ENCODE data around the gene CMPK1. TPM values are rescaled to one million over a fixed set of nuclear protein-coding genes. Genes with fewer than 3 reads are reported as not detected.
"Not testable (repeated sequence)": the region's sequence is repeated elsewhere in the genome, so short reads cannot be mapped to it uniquely, and the experiment has no call there.

Gene CMPK1
- total RNA-seq, 1 experiment from 2014 or later: 119 TPM

DNA sequence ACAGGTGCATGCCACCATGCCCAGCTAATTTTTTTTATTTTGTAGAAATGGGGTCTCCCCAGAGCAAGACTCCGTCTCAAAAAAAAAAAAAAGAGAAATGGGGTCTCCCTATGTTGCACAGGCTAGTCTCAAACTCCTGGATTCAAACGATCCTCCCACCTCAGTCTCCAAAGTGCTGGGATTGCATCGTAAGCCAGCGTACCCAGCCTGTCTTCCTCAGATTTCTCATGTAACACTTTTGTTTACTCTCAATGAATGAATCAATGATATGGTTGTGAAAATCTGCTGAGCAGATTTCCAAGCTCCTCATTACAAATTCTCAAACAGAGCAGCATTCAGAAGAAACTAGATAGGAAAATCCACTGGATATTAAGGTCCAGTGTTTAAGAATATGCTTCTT, 6.6 kb downstream of the CMPK1 start:
- Histone ChIP-seq H3K4me2 (no peak overlapping the region), H2AFZ (no peak overlapping the region), H3K4me3 (no peak overlapping the region), H3F3A (ENCODE audit: insufficient read depth, low read depth) (peaks cover 4% of the 10 kb centered on the region; the same call in 1 of the 2 replicates), H3K9me2 (ENCODE audit: insufficient read depth) (no peaks in the 10 kb centered on the region), H3K36me3 (ENCODE audit: low read depth) (peaks cover 14% of the 10 kb centered on the region; the same call in 1 of the 2 replicates), H3K4me1 (replicated peaks; ENCODE audit: insufficient read depth) (peaks cover 7% of the 10 kb centered on the region), H3K79me2 (ENCODE audit: low read depth) (peaks cover 59% of the 10 kb centered on the region), H3K9me3 (ENCODE audit: insufficient read depth, low read depth) (no peaks in the 10 kb centered on the region), H3K27ac (no peak overlapping the region), H4K20me1 (ENCODE audit: insufficient read depth) (peaks cover 4% of the 10 kb centered on the region; the same call in 1 of the 2 replicates), H3K27me3 (ENCODE audit: insufficient read depth, low read depth) (no peaks in the 10 kb centered on the region)
- BruUV-seq (replicated peaks): no TSS peak
- ChIA-PET CTCF (no interaction called here), POLR2A (ENCODE audit: unreplicated experiment) (no interaction called here)
- intact Hi-C loops (cut with micrococcal nuclease; ENCODE audit: unreplicated experiment): no loop called here
- TF ChIP-seq, protein P1, sequence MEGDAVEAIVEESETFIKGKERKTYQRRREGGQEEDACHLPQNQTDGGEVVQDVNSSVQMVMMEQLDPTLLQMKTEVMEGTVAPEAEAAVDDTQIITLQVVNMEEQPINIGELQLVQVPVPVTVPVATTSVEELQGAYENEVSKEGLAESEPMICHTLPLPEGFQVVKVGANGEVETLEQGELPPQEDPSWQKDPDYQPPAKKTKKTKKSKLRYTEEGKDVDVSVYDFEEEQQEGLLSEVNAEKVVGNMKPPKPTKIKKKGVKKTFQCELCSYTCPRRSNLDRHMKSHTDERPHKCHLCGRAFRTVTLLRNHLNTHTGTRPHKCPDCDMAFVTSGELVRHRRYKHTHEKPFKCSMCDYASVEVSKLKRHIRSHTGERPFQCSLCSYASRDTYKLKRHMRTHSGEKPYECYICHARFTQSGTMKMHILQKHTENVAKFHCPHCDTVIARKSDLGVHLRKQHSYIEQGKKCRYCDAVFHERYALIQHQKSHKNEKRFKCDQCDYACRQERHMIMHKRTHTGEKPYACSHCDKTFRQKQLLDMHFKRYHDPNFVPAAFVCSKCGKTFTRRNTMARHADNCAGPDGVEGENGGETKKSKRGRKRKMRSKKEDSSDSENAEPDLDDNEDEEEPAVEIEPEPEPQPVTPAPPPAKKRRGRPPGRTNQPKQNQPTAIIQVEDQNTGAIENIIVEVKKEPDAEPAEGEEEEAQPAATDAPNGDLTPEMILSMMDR (conservative IDR thresholded peaks at IDR 0.05): no peak
- no peak for TF ChIP-seq EZH2 (IDR thresholded peaks at IDR 0.05; ENCODE audit: low read depth)
- DNase-seq: no peak

DNA sequence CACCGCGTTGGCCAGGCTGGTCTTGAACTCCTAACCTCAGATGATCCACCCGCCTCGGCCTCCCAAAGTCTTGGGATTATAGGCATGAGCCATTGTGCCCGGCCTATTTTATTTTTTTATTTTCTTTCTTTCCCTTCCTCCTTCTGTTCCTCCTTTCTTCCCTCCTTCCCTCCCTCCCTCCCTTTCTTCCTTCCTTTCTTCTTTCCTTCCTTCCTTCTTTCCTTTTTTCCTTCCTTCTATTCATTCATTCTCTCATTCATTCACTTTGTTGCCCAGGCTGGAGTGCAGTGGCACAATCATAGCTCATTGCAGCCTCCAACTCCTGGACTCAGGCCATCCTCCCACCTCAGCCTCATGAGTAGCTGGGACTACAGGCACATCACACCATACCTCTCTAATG, 13.4 kb downstream of the CMPK1 start:
- H3K4me3 ChIP-seq; POLR2A ChIA-PET (ENCODE audit: unreplicated experiment); BruUV-seq (replicated peaks); H3K27ac ChIP-seq; H3K4me1 ChIP-seq (replicated peaks; ENCODE audit: insufficient read depth); H4K20me1 ChIP-seq (ENCODE audit: insufficient read depth); H3K9me2 ChIP-seq (ENCODE audit: insufficient read depth); H3K27me3 ChIP-seq (ENCODE audit: insufficient read depth, low read depth); CTCF ChIA-PET; H3K4me2 ChIP-seq; intact Hi-C loops (cut with micrococcal nuclease; ENCODE audit: unreplicated experiment); DNase-seq; H2AFZ ChIP-seq; H3K36me3 ChIP-seq (ENCODE audit: low read depth); H3K9me3 ChIP-seq (ENCODE audit: insufficient read depth, low read depth); H3F3A ChIP-seq (ENCODE audit: insufficient read depth, low read depth): not testable (repeated sequence)
- peaks cover 37% of the 10 kb centered on the region for H3K79me2 ChIP-seq (ENCODE audit: low read depth)

DNA sequence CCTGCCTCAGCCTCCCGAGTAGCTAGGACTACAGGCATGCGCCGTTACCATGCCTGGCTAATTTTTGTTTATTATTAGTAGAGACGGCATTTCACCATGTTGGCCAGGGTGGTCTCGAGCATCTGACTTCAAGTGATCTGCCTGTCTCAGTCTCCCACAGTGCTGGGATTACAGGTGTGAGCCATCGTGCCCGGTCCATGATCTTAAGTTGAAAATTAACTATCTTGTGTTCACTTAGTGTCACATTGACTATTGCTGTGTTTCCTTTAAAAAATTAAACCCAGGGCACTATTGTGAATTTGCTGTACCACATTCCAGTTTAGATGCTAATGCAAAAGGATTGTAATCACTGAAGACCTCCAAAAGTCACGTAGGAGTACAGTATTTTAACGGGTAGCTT, 14.1 kb downstream of the CMPK1 start:
- BruUV-seq (replicated peaks): no TSS peak
- H2AFZ ChIP-seq: no peak overlapping the region
- TF ChIP-seq EZH2 (IDR thresholded peaks at IDR 0.05; ENCODE audit: low read depth): no peak
- TF ChIP-seq, protein P1 (conservative IDR thresholded peaks at IDR 0.05): no peak
- no peak for DNase-seq
- H3K36me3 ChIP-seq (ENCODE audit: low read depth): 0 out of 2 replicates have a peak, but pooled peaks cover 3% of the 10 kb centered on the region
- H3K4me2 ChIP-seq: no peak overlapping the region
- ChIA-PET CTCF (interaction anchor here (0.7 kb wide), 1 partner anchor 25 kb away, joined by 3 read pairs; no protein-coding TSS in a partner anchor), POLR2A (ENCODE audit: unreplicated experiment) (no interaction called here)
- no peaks in the 10 kb centered on the region for H4K20me1 ChIP-seq (ENCODE audit: insufficient read depth)
- H3K79me2 ChIP-seq (ENCODE audit: low read depth): peaks cover 43% of the 10 kb centered on the region
- intact Hi-C loops (cut with micrococcal nuclease; ENCODE audit: unreplicated experiment): no loop called here
- H3K9me3 ChIP-seq (ENCODE audit: insufficient read depth, low read depth): no peaks in the 10 kb centered on the region
- H3K27me3 ChIP-seq (ENCODE audit: insufficient read depth, low read depth): no peaks in the 10 kb centered on the region
- no peak overlapping the region for H3K27ac ChIP-seq
- 0 out of 2 replicates have a peak, but pooled peaks cover 4% of the 10 kb centered on the region for H3K4me1 ChIP-seq (replicated peaks; ENCODE audit: insufficient read depth)
- H3K4me3 ChIP-seq: no peak overlapping the region
- no peaks in the 10 kb centered on the region for H3K9me2 ChIP-seq (ENCODE audit: insufficient read depth)
- H3F3A ChIP-seq (ENCODE audit: insufficient read depth, low read depth): no peaks in the 10 kb centered on the region

DNA sequence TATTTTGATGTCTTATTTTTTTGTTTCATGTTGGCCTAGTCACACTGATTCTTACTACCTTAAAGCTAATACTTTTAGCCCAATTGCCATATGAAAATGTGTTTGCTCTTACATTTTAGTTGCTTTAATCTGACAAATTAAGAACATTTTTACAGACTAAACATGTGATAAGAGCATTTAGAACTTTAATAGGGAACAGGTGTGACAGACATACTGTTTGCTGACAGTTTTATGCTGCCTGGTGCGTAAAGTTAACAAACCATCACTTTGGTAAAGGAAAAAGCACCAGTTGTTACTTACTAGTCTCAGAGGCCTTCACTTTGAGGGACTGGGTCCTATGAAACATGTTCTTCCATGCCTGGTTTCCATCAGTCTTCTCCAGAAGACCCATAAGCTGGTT, 14.7 kb downstream of the CMPK1 start:
- BruUV-seq (replicated peaks): no TSS peak
- TF ChIP-seq, protein P1 (conservative IDR thresholded peaks at IDR 0.05): no peak
- no peak for TF ChIP-seq EZH2 (IDR thresholded peaks at IDR 0.05; ENCODE audit: low read depth)
- CTCF ChIA-PET: interaction anchor here (0.6 to 0.7 kb wide), 2 partner anchors 25 to 80 kb away, joined by 3 to 4 read pairs; no protein-coding TSS in a partner anchor
- Histone ChIP-seq H3K9me2 (ENCODE audit: insufficient read depth) (no peaks in the 10 kb centered on the region), H3K36me3 (ENCODE audit: low read depth) (0 out of 2 replicates have a peak, but pooled peaks cover 3% of the 10 kb centered on the region), H4K20me1 (ENCODE audit: insufficient read depth) (no peaks in the 10 kb centered on the region), H3K9me3 (ENCODE audit: insufficient read depth, low read depth) (no peaks in the 10 kb centered on the region), H2AFZ (no peak overlapping the region), H3K27me3 (ENCODE audit: insufficient read depth, low read depth) (no peaks in the 10 kb centered on the region), H3K4me1 (replicated peaks; ENCODE audit: insufficient read depth) (0 out of 2 replicates have a peak, but pooled peaks cover 4% of the 10 kb centered on the region), H3F3A (ENCODE audit: insufficient read depth, low read depth) (no peaks in the 10 kb centered on the region), H3K4me3 (no peak overlapping the region), H3K27ac (no peak overlapping the region), H3K4me2 (no peak overlapping the region), H3K79me2 (ENCODE audit: low read depth) (peaks cover 48% of the 10 kb centered on the region)
- intact Hi-C loops (cut with micrococcal nuclease; ENCODE audit: unreplicated experiment): no loop called here
- POLR2A ChIA-PET (ENCODE audit: unreplicated experiment): no interaction called here
- DNase-seq: no peak

All from PC-9 (cell line).